ENCODE data around the gene MRPL48.
A peak's percentile ranks its signal among the peaks of the same experiment; 100 is the strongest.
"Not testable (repeated sequence)": the region's sequence is repeated elsewhere in the genome, so short reads cannot be mapped to it uniquely, and the experiment has no call there.

MRPL48 gene

DNA sequence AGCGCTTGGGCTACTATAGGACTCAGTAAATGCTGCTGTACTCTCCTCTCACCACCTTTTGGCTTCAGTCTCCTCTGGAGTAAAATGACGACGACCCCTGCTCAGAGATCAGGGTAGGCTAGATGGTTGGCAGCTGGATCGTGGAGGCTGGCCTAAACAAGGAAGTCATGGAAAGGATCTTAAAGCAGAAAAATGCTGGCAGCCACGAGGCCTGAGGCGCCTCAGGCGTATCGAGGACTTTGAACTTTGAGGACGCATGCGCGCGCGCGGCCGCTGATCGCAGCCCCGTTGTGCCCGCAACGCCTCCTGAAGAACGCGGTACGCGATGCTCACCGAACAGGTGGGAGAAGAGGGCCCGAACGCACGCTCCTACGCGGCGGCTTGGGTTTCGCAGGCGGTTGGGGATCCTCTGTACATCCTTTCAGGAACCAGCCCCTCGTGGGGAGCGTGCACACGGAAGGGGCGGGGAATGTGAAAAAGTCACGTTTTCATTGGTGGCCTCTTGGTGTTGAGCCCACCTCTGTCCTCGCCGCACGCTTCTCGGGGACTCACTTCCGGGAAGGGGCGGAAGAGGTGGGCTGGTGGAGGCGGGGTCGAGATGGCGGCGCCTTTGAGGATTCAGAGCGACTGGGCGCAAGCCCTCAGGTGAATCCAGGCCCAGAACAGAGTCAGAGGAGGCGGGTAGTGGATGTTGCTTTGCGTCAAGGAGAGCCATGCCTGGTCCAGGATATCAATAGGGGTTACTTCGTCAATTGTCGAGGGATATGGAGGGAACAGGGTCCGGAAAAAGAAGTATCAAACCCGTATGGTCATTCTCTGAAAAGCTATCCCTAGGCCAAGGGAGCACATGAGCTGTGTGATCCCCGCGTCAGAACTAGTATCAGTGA is 89.0 kb downstream of the MRPL48 start, which contains the start of the genes COA4 and PAAF1:
TSS of gene COA4 (minus strand) at position 423 of the 887 bp plus-strand sequence. CDS start 3,468 bp downstream, outside the sequence.
TSS of gene PAAF1 (plus strand) at position 576 of the 887 bp plus-strand sequence. CDS start at position 599, 23 bp downstream.
- Histone ChIP-seq H3K4me1 (ENCODE audit: control insufficient read depth in 1 of 2, insufficient read depth in 1 of 2, low read depth in 1 of 2, low read length in 1 of 2) (peaks cover 9 to 13% of the 10 kb centered on the region in 2 experiments), H3K27me3 (no peaks in the 10 kb centered on the region), H3K4me3 (ENCODE audit: low read depth in 1 of 2, low read length in 1 of 2) (peak within 1 kb of the TSS; percentile 81 to 86), H3K27ac (peak within 1 kb of the TSS; percentile 68), H3K9me3 (no peaks in the 10 kb centered on the region), H3K36me3 (peaks cover 16% of the 10 kb centered on the region)
- TF ChIP-seq CTCF (IDR thresholded peaks at IDR 0.05), result peak; percentile 22

GRCh38 chr11:73878771-73879170 is 91.1 kb downstream of the MRPL48 start:
- Histone ChIP-seq H3K4me1 (ENCODE audit: control insufficient read depth in 1 of 2, insufficient read depth in 1 of 2, low read depth in 1 of 2, low read length in 1 of 2) (peaks cover 9 to 13% of the 10 kb centered on the region in 2 experiments), H3K27me3 (no peaks in the 10 kb centered on the region), H3K27ac (no peak overlapping the region), H3K36me3 (peaks cover 2% of the 10 kb centered on the region), H3K9me3 (no peaks in the 10 kb centered on the region), H3K4me3 (ENCODE audit: low read depth in 1 of 2, low read length in 1 of 2) (no peak overlapping the region)
- no peak for TF ChIP-seq CTCF (IDR thresholded peaks at IDR 0.05)

DNA sequence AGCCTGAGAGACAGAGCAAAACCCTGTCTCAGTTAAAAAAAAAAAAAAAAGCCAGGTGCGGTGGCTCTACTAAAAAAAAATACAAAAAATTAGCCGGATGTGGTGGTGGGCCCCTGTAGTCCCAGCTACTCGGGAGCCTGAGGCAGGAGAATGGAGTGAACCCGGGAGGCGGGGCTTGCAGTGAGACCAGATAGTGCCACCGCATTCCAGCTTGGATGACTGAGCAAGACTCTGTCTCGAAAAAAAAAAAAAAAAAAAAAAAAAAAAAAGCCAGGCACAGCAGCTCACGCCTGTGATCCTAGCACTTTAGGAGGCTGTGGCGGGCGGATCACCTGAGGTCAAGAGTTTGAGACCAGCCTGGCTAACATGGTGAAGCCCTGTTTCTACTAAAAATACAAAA is 92.8 kb downstream of the MRPL48 start:
- H3K27me3 ChIP-seq; H3K36me3 ChIP-seq; H3K9me3 ChIP-seq; H3K27ac ChIP-seq; H3K4me3 ChIP-seq (ENCODE audit: low read depth in 1 of 2, low read length in 1 of 2): not testable (repeated sequence)
- H3K4me1 ChIP-seq (ENCODE audit: control insufficient read depth in 1 of 2, insufficient read depth in 1 of 2, low read depth in 1 of 2, low read length in 1 of 2), result peaks cover 9 to 13% of the 10 kb centered on the region in 2 experiments

- H3K27ac ChIP-seq, result no peak overlapping the region
- no peak for TF ChIP-seq CTCF (IDR thresholded peaks at IDR 0.05)
- H3K9me3 ChIP-seq, result no peaks in the 10 kb centered on the region
Measured at GRCh38 chr11:73883856-73884255, 96.2 kb downstream of the MRPL48 start.

DNA sequence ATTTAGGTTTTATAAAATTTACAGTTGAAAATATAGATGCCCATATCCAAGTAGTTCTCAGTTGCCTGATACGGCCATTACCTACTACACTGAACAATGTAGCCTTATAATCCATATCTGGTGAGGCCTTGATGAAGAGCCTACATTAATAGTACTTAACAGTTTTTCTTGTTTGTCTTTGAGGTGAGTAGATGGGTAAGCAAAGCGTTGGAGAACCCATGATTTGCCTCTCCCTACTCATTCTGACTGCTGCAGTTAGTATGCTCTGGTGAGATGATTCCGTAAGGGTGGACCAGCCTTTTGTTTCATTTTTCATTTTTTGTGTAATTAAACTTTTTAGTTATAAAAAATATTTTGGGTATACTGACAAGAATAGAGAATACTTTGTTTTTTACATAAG is 100.6 kb downstream of the MRPL48 start:
- peaks cover 48% of the 10 kb centered on the region for H3K36me3 ChIP-seq
- no peaks in the 10 kb centered on the region for H3K9me3 ChIP-seq
- no peaks in the 10 kb centered on the region for H3K27me3 ChIP-seq
- TF ChIP-seq CTCF (IDR thresholded peaks at IDR 0.05), result no peak
- H3K27ac ChIP-seq, result no peak overlapping the region
- H3K4me3 ChIP-seq (ENCODE audit: low read depth in 1 of 2, low read length in 1 of 2), result no peak overlapping the region
- no peaks in the 10 kb centered on the region for H3K4me1 ChIP-seq (ENCODE audit: control insufficient read depth in 1 of 2, insufficient read depth in 1 of 2, low read depth in 1 of 2, low read length in 1 of 2)

More at GRCh38 chr11:73883856-73884255, 96.2 kb downstream of the MRPL48 start:
- Histone ChIP-seq H3K4me3 (ENCODE audit: low read depth in 1 of 2, low read length in 1 of 2) (no peak overlapping the region), H3K4me1 (ENCODE audit: control insufficient read depth in 1 of 2, insufficient read depth in 1 of 2, low read depth in 1 of 2, low read length in 1 of 2) (no peaks in the 10 kb centered on the region), H3K27me3 (no peaks in the 10 kb centered on the region), H3K36me3 (peaks cover 14% of the 10 kb centered on the region)

DNA sequence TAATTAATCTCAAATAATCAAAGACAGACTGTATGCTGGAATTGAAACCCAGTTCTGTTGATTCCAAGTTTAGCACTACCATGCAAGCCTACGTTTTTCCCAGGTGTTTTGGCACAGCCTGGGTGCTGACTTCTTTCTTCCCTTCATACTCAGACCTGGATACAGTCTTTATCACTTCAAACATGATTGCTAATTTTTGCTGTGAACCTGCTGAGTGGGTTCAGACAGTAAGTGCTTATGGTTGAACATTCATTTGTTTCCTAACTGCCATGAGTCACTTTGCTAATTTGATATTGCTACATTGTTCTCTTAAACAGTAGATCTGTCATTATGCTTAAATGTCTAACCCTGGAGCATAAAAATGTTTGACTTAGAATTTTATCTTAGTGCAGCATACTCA is 101.3 kb downstream of the MRPL48 start:
- Histone ChIP-seq H3K9me3 (no peaks in the 10 kb centered on the region), H3K27me3 (no peaks in the 10 kb centered on the region), H3K4me1 (ENCODE audit: control insufficient read depth in 1 of 2, insufficient read depth in 1 of 2, low read depth in 1 of 2, low read length in 1 of 2) (no peaks in the 10 kb centered on the region), H3K27ac (no peak overlapping the region), H3K4me3 (ENCODE audit: low read depth in 1 of 2, low read length in 1 of 2) (no peak overlapping the region), H3K36me3 (peaks cover 44% of the 10 kb centered on the region)
- no peak for TF ChIP-seq CTCF (IDR thresholded peaks at IDR 0.05)
